HG03045 (cell line): ENCODE measurements around the gene GRID1.
"Not testable (repeated sequence)": the region's sequence is repeated elsewhere in the genome, so short reads cannot be mapped to it uniquely, and the experiment has no call there.

ENCODE experiments used
- ATAC-seq: cut with Tn5 transposase; IDR thresholded peaks from one replicate; pipeline ENCODE4 v1.9.1; 2021; ENCODE audit warnings: mild to moderate bottlenecking, moderate library complexity; ENCODE audit not compliant: unreplicated experiment

Gene GRID1

GRCh38 chr10:85863301-85864172, 503.1 kb downstream of the GRID1 start:
- ATAC-seq, result no peak

- no peak for ATAC-seq
Observed at GRCh38 chr10:85862771-85863170, 503.8 kb downstream of the GRID1 start.

DNA sequence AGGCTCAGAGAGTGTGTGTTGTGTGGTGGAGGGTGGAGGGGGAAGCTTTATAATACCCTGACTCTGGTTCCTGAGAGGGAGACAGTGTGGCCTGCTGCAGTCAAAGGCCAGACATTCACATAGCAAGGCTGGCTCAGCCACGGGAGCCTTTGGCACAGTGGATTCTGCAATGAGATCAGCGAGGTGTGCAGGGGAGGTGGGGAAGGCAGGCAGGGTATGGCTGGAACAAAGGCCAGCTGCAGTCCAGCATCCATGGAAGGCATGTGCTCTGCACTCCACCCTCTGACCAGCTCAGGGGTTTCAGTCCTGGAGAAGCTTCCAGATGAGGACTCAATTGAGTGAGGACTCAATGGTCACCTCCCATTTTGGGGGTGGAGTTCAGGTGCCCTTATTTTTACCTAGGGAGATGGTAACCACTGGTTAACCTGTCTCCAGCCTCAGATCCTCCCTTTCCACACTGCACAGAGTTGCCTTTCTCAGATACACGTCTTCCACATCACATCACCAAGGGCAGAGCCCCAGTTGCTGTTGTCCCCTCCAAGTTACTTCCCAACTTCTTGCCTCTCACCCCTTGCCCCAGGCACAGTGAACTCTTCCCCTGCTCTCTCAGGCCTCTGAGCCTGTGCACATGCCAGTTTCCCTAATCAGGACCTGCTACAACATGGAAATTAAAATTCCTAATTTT, 504.9 kb downstream of the GRID1 start:
- no peak for ATAC-seq

DNA sequence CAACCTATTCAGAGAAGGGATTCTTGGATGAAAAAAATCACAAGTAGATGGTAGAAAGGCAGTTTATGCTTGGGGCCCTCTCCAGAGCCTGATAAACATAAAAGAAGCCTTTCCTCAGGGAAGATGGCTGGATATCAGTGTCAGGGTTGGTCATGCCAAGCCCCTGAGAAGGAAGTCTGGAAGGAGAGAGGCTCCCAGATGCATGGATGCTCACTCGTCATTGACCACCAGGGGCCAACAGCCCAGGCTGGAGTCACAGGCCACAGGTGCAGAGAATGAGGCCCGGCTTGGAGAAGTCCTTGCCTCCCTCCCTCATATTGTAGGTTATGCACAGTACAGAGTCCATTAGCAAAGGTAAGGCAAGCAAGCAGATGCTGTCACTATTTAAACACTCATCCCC, 506.7 kb downstream of the GRID1 start:
- ATAC-seq, result no peak

- ATAC-seq, result no peak
Observed at GRCh38 chr10:85858776-85859515, 507.6 kb downstream of the GRID1 start.

DNA sequence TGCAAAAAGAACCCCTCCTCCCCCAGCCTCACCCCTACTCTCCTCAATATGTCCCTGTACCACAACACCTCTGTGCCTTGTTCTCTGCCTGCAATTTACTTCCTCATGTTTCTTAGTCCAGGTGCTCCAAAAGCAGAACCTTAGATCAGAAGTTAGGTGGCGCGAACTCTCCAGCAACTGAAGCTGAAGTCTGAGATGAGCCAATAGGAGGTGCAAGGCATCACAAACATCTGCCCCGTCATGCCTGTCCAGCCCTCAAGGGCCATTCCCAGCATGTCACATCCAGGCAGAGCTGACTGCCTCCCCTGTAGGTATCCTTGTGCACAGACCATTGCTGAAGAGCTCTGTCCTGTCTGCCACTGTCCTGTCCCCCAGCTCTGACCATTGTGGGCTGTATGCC, 508.8 kb downstream of the GRID1 start:
- ATAC-seq, result no peak

DNA sequence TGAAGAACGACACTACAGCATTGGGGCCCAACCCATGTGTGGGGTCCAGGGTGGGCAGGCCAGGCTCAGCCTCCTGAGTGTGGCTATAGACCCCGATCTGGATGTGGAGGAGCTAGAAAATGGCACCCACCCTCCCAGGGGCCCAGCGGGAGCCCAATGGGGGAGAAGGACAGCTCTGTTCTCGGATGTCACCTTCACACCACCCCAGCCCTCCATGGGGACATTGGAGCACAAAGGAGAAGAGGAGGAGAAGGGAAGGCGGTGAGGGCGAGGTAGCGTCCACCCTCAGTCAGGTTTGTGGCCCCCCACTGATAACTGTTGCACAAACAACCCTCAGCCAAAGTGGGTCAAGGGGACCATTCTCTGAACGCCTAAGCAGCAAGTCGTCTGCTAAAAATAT, 509.3 kb downstream of the GRID1 start:
- ATAC-seq, result no peak

- no peak for ATAC-seq
Observed at GRCh38 chr10:85851934-85852333, 514.7 kb downstream of the GRID1 start.

GRCh38 chr10:85851325-85851724, 515.3 kb downstream of the GRID1 start:
- ATAC-seq, result no peak

DNA sequence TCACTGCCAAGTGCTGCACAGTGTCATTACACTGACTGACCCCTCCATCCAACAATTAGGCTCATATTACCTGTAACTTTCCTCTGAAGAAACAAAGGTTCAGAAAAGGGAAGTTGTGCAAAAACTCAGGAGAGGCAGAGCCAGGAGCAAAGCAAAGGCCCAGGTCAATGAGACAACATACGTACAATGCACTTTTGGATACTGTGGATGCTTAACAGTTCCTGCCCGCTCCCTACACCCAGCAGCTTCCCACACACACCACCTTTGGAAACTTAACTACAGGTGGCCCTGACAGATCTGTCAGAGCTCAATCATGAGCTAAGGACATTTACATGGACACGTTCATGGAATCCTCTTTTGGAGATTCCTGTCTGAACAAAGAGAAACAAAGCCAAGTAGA, 515.9 kb downstream of the GRID1 start:
- no peak for ATAC-seq

- no peak for ATAC-seq
Observed at GRCh38 chr10:85849315-85849714, 517.3 kb downstream of the GRID1 start.

DNA sequence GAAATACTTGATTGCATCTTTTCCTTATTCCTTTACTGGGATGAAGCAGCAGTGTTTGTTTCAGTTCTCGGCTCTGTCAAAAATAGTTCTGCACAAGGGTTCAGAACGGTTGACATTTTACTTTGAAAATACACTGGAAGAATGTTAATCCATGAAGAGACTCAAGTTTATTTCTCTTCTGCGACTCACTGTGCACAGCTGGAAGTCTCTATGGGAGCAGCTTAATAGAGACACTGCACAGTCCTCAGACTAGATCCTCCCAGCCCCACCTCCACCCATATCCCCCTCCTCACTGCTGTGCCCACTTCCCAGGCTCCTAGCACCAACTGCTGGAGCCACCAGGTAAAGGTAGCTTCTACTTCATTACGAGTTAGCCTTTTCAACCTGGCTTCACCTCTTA, 517.8 kb downstream of the GRID1 start:
- no peak for ATAC-seq

GRCh38 chr10:85847085-85847484, 519.5 kb downstream of the GRID1 start:
- no peak for ATAC-seq

- not testable (repeated sequence) for ATAC-seq
Observed at GRCh38 chr10:85838660-85839059, 527.9 kb downstream of the GRID1 start.

- no peak for ATAC-seq
Observed at GRCh38 chr10:85832988-85833387, 533.6 kb downstream of the GRID1 start.

- ATAC-seq, result no peak
Observed at GRCh38 chr10:85831422-85831821, 535.2 kb downstream of the GRID1 start.

DNA sequence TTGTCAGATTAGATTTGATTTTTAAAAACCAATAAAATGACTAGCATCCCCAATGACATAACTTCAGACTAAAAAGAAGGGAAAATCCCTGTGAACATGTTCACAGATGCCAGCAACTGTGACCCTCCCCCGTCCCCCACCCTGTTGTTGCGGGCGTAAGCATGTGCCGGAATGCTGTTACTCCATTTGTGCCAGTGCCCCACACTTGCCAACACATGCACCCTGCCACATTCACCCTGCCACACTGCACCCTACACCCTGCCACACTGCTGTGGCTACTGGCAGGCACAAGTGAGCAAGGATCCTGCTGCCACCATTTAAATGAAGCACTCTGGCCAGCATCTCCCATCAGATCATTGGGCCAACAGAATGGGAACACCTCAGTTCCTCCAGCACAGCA, 540.2 kb downstream of the GRID1 start:
- ATAC-seq, result no peak

- ATAC-seq, result no peak
Observed at GRCh38 chr10:85811405-85811804, 555.2 kb downstream of the GRID1 start.

- no peak for ATAC-seq
Observed at GRCh38 chr10:85810674-85811073, 555.9 kb downstream of the GRID1 start.

GRCh38 chr10:85795460-85795859, 571.1 kb downstream of the GRID1 start:
- ATAC-seq, result no peak

GRCh38 chr10:85794553-85794952, 572.0 kb downstream of the GRID1 start:
- ATAC-seq, result no peak

- ATAC-seq, result no peak
Observed at GRCh38 chr10:85792533-85792858, 574.1 kb downstream of the GRID1 start.
